HT-29 (cell line): Measurements from ENCODE around the gene ASTN2. TPM values are rescaled to one million over a fixed set of nuclear protein-coding genes. Genes with fewer than 3 reads are reported as not detected.

Source experiments
- DNase-seq: peaks from one replicate; pipeline ENCODE4 v3.0.0-alpha.2; 2015; ENCODE audit warnings: low spot score
- small RNA-seq: library from RNA; depleted of rRNA; stranded (forward); fragments of <200 nt; gene quantifications from one replicate; pipeline ENCODE3, GENCODE V24; 2014
- total RNA-seq: library from RNA; depleted of rRNA; stranded (reverse); fragments of >200 nt; shearing (Covaris generic); gene quantifications from 2 replicates; pipeline ENCODE4 v1.2.3, GENCODE V29; 2014

The ASTN2 gene
- total RNA-seq, 1 experiment from 2014 or later = 4.0 TPM

GRCh38 chr9:116394894-116395698 lies 1019.8 kb downstream of the ASTN2 start:
- no peak for DNase-seq

GRCh38 chr9:116394070-116394469 lies 1020.8 kb downstream of the ASTN2 start:
- DNase-seq = no peak

GRCh38 chr9:116393198-116393597 lies 1021.7 kb downstream of the ASTN2 start:
- DNase-seq = no peak

GRCh38 chr9:116391306-116391900 lies 1023.5 kb downstream of the ASTN2 start:
- no peak for DNase-seq

GRCh38 chr9:116390303-116391228 lies 1024.3 kb downstream of the ASTN2 start:
- DNase-seq = no peak

- no peak for DNase-seq
Measured at GRCh38 chr9:116389541-116390302, 1025.1 kb downstream of the ASTN2 start.

- no peak for DNase-seq
Measured at GRCh38 chr9:116387934-116388698, 1026.7 kb downstream of the ASTN2 start.

- DNase-seq = no peak
Measured at GRCh38 chr9:116383936-116384335, 1030.9 kb downstream of the ASTN2 start.

GRCh38 chr9:116383133-116383532 lies 1031.7 kb downstream of the ASTN2 start:
- DNase-seq = no peak

- no peak for DNase-seq
Measured at GRCh38 chr9:116382053-116382452, 1032.8 kb downstream of the ASTN2 start.

GRCh38 chr9:116381350-116381749 lies 1033.5 kb downstream of the ASTN2 start:
- DNase-seq = no peak

- DNase-seq = no peak
Measured at GRCh38 chr9:116380496-116380995, 1034.3 kb downstream of the ASTN2 start.

GRCh38 chr9:116379821-116380220 lies 1035.0 kb downstream of the ASTN2 start:
- DNase-seq = no peak

- no peak for DNase-seq
Measured at GRCh38 chr9:116378873-116379272, 1036.0 kb downstream of the ASTN2 start.

GRCh38 chr9:116377179-116377798 lies 1037.6 kb downstream of the ASTN2 start:
- DNase-seq = no peak

Small RNA genes within 50 kb of the gene (small RNA-seq; reads per million reads assigned to genes)
- gene SNORA70C = not detected
